NCI-H146 (cell line): ENCODE measurements around the gene DNALI1.
"Not testable (repeated sequence)": the region's sequence is repeated elsewhere in the genome, so short reads cannot be mapped to it uniquely, and the experiment has no call there.

Source experiments
- DNase-seq: peaks from one replicate; lab custom pipeline; 2025; lab: John Stamatoyannopoulos, UW

Gene DNALI1

DNA sequence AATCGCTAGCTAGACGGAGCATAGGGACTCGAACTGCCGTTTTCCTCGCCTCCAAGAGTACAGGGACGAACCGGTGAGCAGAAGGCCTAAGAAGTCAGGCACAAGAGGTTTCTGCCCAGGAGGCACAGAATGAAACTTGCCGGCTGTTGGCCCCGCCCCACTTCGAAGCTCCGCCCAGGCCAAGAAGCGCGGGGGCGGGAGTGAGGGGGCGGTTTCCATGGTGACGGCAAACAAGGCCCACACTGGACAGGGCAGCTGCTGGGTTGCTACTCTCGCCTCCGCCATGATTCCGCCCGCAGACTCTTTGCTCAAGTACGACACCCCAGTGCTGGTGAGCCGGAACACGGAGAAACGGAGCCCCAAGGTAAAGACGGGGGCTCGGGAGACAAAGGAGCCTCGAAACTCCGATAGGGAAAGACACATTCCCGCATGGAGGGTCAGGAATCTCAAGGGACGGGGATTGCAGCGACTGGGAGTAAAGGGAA lies at the start of gene DNALI1:
Gene DNALI1 (plus strand): TSS at position 229 of the 485 bp plus-strand sequence. CDS start 55 bp downstream, at position 284.
- peak; percentile 91 for DNase-seq

DNA sequence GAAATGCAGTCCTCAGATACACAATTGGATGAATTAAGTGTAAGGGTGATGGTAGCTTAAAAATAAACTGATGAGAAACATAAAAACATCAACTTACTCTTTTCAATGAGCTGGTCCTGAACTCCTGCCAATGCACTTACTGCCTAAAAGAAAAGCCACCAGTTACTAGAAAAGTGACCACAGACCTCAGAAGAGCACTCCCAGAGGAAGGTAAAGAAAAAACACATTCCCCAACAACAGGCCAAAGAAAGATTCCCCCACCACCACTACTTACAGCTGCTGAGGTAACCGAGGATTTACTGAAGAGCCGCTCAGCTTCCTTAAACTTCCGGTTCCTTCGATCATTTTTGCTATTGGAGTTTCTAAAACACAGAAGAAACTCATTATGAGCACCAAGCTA lies 47.6 kb upstream of the DNALI1 start:
- DNase-seq = no peak

DNA sequence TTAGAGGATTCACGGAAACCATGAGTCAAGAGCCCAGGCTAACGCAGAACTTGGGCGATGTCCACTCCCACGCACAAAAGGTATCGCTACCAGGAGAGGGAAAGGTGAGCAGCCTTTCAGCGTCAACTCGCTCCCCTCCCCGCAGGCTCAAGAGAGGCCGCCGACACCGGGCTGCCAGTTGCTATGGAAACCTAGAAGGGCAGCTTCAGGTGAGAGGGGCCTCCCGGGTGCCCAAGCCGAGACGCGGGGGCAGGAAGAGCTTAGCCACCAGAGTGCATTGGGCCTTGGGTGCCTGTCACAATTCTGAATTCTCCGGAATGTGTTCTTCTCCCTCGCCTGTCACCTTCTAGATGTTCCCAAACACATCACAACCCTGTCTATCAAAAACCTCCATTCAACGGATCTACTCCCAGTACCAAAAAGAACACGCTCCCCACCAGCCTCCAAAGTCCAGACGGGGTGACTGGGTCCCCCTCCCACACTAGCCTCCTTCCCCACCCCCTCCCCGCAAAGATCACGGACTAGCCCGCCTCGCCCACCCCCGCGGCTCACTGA lies 42.9 kb upstream of the DNALI1 start:
- peak; percentile 75 for DNase-seq

DNA sequence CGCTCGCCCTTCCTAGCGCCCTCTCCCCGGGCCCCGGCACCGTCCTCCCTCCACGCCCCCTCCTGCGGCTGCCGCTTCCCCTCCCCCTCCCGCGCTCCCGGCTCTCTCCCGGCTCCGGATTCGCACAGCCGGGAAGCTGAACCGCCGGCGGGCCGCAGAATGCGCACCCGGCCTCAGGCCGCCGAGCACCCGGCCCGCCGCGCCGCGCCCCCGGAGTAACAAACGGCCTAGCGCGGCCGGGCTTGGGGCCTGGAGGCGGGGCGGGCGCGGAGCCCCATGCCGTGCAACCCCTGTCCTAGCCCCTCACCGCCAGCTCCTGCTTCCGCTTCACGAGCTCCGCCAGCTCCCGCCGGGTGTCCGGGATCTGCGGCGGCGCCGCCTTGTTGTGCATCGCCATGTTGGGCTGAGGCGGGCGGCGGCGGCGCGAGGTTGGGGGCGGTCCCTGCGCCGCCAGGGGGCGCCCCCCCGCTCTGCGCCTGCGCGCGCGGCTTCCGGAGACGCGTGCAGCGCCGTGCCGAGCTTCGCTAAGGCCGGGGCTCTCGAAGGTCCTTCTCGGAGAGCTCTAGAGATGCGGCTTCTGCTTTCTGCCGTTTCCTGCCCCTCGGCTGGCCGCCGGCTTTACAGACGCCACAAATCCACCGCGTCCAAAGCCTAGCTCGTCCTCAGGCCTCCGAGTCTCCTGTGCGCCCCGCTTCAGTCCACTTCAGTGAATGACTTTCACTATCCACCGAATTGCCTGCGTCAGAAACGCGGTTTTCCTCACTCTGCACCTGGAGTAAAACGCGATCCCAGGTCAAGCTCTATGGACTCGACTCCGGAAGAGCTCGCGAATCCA lies 42.2 kb upstream of the DNALI1 start, which contains the start of gene MEAF6:
Gene MEAF6 (minus strand): TSS at position 417 of the 835 bp plus-strand sequence. CDS start 20 bp downstream, at position 397.
- DNase-seq = peak; percentile 76

DNA sequence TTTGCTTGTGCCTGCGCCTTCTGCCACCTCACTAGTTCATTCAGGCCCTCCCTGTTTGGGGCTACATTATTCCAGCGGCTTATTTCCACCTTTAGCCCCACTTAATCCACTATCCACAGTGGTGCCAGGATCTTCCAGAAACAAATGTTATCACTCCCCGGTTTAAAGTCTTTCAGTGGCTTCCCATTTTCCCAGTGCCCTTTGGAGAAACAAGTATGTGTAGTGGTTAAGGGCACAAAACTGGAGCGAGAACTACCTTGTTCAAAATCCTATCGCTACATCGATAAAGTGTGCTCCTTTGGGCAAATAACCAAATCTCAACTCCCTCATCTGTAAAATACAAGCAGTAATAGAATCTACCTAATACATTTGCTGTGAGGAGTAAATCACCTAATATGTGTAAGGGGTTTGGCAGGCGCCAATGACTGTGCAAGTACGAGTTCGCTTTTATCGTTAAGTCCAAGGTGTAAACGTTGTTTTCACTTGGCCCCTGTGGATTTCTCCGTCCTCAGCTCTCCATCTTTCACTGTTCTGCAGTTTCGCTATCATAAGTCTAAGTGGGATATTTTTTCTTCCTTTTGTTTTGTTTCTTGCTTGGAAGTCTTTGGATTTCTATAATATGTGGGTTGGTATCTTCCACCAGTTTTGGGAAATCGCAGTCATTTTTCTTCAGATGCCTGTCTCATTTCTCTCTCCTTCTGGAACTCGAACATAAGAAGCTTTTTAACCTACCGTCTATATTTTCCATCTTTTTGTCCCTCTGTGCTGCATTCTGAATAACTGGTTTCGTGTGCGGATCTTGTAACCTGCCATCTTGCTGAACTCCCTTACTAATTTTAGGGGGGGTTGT lies 41.3 kb upstream of the DNALI1 start:
- peak; percentile 20 for DNase-seq

DNA sequence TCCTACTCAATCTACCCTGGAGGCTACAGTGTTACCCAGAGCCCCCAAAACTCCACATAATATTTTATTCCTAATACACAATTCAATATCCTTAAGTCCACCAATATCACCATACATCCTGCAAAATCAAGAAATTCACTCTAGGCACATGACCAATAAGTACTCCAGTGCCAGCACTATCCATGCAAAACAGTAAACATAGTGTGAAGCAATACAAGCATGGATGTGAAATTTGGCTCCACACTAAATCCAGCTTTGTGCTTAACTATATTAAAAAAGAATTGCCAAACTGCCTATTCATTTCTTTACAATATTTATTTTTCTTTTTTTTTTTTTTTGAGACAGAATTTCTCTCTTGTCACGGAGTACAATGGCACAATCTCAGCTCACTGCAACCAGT lies 39.2 kb upstream of the DNALI1 start:
- no peak for DNase-seq

DNA sequence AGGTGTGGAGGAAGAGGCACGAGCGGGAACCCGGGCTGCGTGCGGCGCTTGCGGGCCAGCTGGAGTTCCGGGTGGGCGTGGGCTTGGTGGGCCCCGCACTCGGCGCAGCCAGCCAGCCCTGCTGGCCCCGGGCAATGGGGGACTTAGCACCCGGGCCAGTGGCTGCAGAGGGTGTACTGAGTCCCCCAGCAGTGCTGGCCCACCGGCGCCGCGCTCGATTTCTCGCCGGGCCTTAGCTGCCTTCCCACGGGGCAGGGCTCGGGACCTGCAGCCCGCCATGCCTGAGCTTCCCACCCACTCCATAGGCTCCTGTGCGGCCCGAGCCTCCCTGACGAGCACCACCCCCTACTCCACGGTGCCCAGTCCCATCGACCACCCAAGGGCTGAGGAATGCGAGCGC lies 38.5 kb upstream of the DNALI1 start:
- DNase-seq = not testable (repeated sequence)

DNA sequence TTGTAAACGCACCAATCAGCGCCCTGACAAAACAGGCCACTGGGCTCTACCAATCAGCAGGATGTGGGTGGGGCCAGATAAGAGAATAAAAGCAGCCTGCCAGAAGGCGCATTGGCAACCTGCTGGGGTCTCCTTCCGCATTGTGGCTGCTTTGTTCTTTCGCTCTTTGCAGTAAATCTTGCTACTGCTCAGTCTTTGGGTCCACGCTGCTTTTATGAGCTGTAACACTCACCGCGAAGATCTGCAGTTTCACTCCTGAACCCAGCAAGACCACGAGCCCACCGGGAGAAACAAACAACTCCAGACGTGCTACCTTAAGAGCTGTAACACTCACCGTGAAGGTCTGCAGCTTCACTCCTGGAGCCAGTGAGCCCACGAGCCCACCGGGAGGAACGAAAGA lies 37.8 kb upstream of the DNALI1 start:
- DNase-seq = not testable (repeated sequence)

DNA sequence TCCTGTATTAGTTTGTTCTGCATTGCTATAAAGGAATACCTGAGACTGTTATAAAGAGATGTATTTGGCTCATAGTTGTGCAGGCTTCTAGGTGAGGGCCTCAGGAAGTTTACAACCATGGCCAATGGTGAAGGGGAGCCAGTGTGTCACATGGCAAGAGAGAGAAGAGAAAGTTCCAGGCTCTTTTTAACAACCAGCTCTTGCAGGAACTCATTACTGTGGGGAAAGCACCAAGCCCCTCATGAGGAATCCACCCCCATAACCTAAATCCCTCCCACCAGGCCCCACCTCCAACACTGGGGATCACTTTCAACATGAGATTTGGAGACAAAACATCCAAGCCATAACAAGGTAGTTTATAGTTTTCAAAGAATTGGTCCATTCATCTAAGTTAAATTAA lies 37.1 kb upstream of the DNALI1 start:
- no peak for DNase-seq

DNA sequence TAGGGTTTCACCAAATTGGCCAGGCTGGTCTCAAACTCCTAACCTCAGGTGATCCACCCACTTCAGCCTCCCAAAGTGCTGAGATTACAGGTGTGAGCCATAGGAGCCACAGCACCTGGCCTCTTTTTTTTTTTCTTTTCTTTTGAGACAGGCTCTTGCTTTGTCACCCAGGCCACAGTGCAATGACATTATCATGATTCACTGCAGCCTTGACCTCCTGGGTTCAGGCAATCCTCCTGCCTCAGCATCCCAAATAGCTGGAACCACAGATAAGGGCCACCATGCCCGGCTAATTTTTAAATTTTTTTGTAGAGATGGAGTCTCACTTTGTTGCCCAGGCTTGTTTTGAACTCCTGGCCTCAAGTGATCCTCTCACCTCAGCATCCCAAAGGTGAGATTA lies 26.9 kb upstream of the DNALI1 start:
- not testable (repeated sequence) for DNase-seq

DNA sequence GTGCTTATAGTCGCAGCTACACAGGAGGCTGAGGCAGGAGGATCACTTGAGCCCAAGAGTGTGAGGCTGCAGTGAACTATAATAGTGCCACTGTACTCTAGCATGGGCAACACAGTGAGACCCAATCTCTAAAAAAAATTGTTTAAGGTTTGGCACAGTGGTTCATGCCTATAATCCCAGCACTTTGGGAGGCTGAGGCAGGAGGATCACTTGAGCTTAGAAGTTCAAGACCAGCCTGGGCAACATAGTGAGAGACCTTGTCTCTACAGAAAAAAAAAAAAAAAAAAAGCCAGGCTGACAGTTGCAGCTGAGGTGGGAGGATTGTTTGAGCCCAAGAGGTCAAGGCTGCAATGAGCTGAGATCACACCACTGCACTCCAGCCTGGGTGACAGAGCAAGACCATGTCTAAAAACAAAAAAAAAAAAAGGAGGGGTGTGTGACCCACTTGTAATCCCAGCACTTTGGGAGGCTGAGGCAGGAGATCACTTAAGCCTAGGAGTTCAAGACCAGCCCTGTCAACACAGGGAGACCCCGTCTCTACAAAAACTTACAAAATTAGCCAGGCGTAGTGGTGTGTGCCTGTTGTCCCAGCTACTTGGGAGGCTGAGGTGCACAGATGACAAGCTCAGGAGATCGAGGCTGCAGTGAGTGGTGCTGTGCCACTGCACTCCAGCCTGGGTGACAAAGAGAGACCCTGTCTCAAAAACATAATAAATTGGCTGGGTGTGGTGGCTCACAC lies 24.2 kb upstream of the DNALI1 start:
- DNase-seq = not testable (repeated sequence)

DNA sequence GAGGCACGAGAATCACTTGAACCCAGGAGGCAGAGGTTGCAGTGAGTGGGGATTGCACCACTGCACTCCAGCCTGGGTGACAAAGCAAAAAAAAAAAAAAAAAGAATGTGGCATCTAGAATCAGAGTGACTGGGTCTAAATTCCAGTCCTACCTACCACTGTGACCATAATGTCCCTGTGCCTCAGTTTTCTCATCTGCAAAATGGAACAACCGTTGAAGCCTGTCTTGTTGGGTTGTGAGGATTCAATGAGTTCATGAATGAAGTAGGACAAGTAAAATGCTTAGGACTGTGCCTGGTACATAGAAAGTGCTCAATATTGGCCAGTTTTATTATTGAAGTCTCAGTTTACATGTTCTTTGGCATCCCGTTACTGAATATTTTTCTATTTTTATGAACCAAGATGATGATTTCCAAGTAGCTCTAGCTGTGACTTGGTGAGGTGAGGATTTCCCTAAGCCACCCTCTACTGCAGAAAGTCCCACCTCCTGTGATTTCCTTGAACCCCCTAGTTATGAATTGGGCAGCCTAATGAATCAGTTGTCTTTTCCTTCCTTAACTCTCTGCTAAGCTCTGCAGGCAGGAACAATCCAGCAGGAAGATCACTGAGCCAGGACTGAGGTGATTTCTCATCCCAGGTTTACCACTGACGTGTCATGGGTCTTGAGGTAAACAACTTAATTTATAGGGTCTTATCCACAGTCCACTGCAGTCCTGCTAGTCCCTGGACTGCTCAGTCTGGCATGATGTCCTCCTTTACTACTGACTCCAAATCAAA lies 23.2 kb upstream of the DNALI1 start:
- no peak for DNase-seq

DNA sequence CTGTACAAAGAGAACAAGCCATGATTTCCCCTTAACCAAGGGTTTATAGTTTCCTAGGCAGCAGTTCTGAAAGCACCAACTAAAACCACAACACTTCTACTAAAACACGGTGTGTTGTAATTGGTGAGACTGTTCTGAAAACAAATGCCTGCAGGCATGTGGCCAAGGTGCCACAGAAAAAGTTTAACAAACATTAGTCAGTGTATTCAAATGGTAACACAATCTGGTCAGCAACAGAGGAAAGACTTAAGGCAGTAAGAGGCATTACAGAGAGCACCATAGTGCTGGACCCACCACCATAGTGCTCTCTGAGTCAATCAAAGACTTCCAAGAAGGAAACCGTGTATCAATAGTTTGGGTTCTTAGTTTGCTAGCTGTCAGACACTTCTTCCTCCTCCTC lies 19.4 kb upstream of the DNALI1 start:
- no peak for DNase-seq

DNA sequence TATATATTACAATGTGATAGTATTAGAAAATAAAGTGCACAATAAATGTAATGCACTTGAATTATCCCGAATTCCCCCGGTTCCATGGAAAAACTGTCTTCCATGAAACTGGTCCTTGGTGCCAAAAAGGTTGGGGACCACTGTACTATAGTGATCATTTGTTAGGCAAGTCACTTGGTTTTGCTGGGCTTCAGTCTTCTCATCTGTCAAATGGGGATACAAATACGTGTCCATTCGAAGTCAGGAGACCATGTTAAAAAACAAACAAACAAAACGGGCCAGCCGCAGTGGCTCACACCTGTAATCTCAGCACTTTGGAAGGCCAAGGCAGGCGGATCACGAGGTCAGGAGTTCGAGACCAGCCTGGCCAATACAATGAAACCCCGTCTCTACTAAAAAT lies 17.6 kb upstream of the DNALI1 start:
- not testable (repeated sequence) for DNase-seq

DNA sequence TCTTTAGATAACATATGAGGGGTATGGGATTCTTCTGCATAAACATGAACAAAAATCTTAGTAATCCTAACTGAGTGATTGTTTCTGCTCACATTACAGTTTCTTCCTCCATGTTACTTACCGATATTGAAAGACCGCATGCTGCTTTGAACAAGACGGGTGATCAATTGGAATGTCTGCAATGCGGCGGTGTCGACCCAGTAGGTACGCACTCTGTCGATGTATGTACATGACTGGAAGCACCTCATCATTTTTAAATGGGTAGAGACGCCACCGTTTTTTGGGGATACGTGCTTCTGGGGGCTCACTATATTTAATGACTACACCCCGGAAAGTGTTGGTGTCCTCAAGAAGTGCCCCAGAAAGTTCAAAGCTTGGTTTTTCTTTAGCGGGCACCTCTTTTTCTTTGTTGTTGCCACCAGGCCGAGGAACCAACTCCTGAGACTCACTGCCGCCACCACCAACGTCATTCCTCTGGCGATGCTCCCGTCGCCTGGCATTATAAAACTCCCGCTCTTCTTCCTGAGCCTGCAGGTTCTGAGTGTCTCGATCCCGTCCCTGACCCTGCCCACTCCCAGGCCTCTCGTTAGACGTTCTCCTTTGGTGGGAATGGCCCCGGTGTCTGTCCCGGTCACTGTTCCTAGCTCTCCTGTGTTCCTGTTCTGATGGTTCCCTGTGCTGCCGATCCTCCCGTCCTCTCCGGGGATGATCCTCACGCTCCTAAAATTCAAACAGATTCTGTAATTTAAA lies 16.5 kb upstream of the DNALI1 start:
- no peak for DNase-seq

DNA sequence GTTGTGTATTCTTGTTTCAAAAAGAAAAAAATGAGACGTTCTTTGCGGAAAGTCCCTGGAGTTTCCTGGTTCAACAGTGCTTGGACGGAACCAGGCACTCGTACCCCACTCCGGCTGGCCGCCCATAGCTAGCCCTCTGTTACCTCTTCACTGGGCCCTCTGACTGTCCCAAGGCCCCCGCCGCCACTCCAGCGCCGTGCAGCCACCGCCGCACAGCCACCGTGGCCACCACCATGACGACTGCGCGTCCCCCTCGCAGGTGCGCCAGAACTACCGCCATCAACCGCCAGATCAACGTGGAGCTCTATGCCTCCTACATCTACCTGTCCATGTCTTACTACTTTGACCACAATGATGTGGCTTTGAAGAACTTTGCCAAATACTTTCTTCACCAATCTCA lies 12.2 kb upstream of the DNALI1 start:
- DNase-seq = no peak

DNA sequence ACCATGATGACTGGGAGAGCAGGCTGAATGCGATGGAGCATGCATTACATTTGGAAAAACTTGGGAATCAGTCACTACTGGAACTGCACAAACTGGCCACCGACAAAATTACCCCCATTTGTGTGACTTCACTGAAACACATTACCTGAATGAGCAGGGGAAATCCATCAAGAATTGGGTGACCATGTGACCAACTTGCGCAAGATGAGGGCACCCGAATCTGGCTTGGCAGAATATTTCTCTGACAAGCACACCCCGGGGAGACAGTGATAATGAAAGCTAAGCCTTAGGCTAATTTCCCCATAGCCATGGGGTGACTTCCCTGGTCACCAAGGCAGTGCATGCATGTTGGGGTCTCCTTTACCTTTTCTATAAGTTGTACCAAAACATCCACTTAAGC lies 11.7 kb upstream of the DNALI1 start:
- no peak for DNase-seq

DNA sequence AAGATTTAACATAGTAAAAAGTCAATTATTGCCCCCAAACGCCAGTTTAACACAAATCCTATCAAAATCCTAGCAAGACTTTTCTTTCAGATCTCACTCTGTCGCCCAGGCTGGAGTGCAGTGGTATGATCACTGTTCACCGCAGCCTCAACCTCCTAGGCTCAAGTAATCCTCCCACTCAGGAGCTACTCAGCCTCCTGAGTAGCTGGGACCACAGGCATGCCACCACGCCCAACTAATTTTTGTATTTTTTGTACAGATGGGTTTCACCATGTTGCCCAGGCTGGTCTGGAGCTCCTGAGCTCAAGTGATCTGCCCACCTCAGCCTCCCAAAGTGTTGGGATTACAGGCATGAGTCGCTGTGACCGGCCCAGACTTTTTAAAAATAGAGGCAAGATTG lies 7.4 kb upstream of the DNALI1 start:
- no peak for DNase-seq

DNA sequence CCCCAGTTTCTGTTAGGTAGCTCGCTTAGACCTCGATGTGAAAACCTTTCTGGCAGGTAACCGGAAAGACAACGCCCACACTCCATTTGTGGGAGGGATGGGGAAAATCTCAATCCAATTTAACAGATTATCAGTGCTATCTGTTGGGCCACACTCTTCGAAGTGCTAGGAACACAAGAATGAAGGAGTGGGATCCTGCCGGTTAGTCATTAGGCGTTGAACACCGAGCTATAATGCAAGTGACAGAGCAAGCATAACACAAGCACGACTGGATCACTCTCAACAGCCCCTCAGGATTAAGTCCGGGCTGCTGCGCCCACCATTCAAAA lies 3.2 kb upstream of the DNALI1 start:
- no peak for DNase-seq
